ENCODE results near the gene DLG2. TPM values are rescaled to one million over a fixed set of nuclear protein-coding genes. Genes with fewer than 3 reads are reported as not detected.

DLG2 gene
- total RNA-seq, 1 experiment from 2014 or later, result 17.5 TPM

DNA sequence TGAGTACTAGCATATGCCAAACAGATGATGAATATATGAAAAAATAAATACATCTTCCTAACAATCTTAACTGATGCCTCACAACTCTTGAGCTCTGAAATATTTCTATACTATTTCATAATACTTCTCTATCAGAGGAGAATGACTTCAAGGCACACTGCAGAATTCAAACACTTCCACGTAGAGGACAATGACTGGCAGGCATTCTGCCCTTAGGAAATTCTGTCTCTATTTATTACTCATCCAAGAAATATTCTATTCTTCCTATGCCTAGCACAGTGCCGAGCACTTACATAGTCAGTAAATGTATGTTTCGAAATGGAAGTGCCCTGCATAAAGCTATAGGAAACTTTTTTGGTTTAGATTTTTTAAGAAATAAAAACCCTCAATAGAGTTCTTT lies 809.1 kb downstream of the DLG2 start:
- no peak overlapping the region for H3K27ac Mint-ChIP-seq
- no peak for DNase-seq (ENCODE audit: low spot score)
- H3K27me3 Mint-ChIP-seq (ENCODE audit: low read depth), result no peaks in the 10 kb centered on the region
- no peaks in the 10 kb centered on the region for H3K9me3 Mint-ChIP-seq
- no peaks in the 10 kb centered on the region for H3K36me3 Mint-ChIP-seq
- ChIA-PET CTCF (no interaction called here), POLR2A (no interaction called here)
- H3K4me1 Mint-ChIP-seq, result peaks cover 7% of the 10 kb centered on the region
- no peak overlapping the region for H3K4me3 Mint-ChIP-seq
- ATAC-seq, result no peak
- TF ChIP-seq RELA (CRISPR knock-in tag; IDR thresholded peaks at IDR 0.05; ENCODE audit: borderline replicate concordance) (no peak), NR3C1 (CRISPR knock-in tag; conservative IDR thresholded peaks at IDR 0.05; ENCODE audit: low read depth) (no peak)

DNA sequence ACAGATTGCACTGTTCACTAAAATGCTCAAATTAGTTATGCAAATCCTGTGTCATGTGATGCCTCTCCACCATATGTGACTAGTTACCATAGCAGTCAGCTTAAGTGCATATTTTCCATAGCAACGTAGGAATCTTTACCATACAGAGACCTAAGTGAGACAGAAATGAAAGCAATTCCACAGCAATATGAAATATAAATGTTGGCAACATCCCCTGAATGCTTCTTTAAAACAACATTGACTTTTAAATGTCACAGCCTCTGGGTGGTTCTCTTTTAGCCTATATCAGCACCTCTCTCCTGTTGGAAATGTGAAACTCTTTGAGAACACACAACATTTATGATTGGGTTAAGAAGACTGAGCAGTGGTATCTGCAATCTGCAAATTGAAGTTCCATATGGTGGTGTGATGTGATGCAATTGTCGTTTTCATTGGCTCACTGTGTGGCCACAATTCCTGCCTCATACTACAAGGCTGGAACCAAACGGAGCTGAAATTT lies 814.6 kb downstream of the DLG2 start:
- peaks cover 17% of the 10 kb centered on the region for H3K4me1 Mint-ChIP-seq
- ATAC-seq, result no peak
- no peak for TF ChIP-seq ZNF317 (CRISPR knock-in tag; IDR thresholded peaks at IDR 0.05; ENCODE audit: borderline replicate concordance, low read depth)
- TF ChIP-seq FOXP1 (CRISPR knock-in tag; IDR thresholded peaks at IDR 0.05; ENCODE audit: borderline replicate concordance), result no peak
- TF ChIP-seq ZNF671 (CRISPR knock-in tag; IDR thresholded peaks at IDR 0.05), result no peak
- no peak for TF ChIP-seq E2F4 (CRISPR knock-in tag; IDR thresholded peaks at IDR 0.05; ENCODE audit: borderline replicate concordance, low read depth)
- TF ChIP-seq SP1 (CRISPR knock-in tag; conservative IDR thresholded peaks at IDR 0.05), result no peak
- no peak for TF ChIP-seq ZNF263 (CRISPR knock-in tag; IDR thresholded peaks at IDR 0.05; ENCODE audit: low read depth)
- TF ChIP-seq, protein P1, sequence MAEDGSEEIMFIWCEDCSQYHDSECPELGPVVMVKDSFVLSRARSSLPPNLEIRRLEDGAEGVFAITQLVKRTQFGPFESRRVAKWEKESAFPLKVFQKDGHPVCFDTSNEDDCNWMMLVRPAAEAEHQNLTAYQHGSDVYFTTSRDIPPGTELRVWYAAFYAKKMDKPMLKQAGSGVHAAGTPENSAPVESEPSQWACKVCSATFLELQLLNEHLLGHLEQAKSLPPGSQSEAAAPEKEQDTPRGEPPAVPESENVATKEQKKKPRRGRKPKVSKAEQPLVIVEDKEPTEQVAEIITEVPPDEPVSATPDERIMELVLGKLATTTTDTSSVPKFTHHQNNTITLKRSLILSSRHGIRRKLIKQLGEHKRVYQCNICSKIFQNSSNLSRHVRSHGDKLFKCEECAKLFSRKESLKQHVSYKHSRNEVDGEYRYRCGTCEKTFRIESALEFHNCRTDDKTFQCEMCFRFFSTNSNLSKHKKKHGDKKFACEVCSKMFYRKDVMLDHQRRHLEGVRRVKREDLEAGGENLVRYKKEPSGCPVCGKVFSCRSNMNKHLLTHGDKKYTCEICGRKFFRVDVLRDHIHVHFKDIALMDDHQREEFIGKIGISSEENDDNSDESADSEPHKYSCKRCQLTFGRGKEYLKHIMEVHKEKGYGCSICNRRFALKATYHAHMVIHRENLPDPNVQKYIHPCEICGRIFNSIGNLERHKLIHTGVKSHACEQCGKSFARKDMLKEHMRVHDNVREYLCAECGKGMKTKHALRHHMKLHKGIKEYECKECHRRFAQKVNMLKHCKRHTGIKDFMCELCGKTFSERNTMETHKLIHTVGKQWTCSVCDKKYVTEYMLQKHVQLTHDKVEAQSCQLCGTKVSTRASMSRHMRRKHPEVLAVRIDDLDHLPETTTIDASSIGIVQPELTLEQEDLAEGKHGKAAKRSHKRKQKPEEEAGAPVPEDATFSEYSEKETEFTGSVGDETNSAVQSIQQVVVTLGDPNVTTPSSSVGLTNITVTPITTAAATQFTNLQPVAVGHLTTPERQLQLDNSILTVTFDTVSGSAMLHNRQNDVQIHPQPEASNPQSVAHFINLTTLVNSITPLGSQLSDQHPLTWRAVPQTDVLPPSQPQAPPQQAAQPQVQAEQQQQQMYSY (CRISPR knock-in tag; IDR thresholded peaks at IDR 0.05), result no peak
- no peak for TF ChIP-seq EMX1 (CRISPR knock-in tag; IDR thresholded peaks at IDR 0.05)
- TF ChIP-seq, protein P2, sequence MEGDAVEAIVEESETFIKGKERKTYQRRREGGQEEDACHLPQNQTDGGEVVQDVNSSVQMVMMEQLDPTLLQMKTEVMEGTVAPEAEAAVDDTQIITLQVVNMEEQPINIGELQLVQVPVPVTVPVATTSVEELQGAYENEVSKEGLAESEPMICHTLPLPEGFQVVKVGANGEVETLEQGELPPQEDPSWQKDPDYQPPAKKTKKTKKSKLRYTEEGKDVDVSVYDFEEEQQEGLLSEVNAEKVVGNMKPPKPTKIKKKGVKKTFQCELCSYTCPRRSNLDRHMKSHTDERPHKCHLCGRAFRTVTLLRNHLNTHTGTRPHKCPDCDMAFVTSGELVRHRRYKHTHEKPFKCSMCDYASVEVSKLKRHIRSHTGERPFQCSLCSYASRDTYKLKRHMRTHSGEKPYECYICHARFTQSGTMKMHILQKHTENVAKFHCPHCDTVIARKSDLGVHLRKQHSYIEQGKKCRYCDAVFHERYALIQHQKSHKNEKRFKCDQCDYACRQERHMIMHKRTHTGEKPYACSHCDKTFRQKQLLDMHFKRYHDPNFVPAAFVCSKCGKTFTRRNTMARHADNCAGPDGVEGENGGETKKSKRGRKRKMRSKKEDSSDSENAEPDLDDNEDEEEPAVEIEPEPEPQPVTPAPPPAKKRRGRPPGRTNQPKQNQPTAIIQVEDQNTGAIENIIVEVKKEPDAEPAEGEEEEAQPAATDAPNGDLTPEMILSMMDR (IDR thresholded peaks at IDR 0.05), result no peak
- TF ChIP-seq ZNF396 (CRISPR knock-in tag; IDR thresholded peaks at IDR 0.05; ENCODE audit: borderline replicate concordance), result no peak
- TF ChIP-seq, protein P3, sequence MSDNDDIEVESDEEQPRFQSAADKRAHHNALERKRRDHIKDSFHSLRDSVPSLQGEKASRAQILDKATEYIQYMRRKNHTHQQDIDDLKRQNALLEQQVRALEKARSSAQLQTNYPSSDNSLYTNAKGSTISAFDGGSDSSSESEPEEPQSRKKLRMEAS (CRISPR knock-in tag; IDR thresholded peaks at IDR 0.05), result no peak
- no peak for TF ChIP-seq NR3C1 (CRISPR knock-in tag; conservative IDR thresholded peaks at IDR 0.05; ENCODE audit: low read depth)
- no peak for TF ChIP-seq HMGA2 (CRISPR knock-in tag; IDR thresholded peaks at IDR 0.05)
- no peak for TF ChIP-seq OVOL2 (CRISPR knock-in tag; IDR thresholded peaks at IDR 0.05; ENCODE audit: borderline replicate concordance)
- TF ChIP-seq CBFB (CRISPR knock-in tag; IDR thresholded peaks at IDR 0.05; ENCODE audit: low read depth), result no peak
- TF ChIP-seq TEAD4 (CRISPR knock-in tag; IDR thresholded peaks at IDR 0.05), result no peak
- no peak for TF ChIP-seq ATF2 (CRISPR knock-in tag; IDR thresholded peaks at IDR 0.05; ENCODE audit: borderline replicate concordance, low read depth)
- no peak for TF ChIP-seq GTF2I (CRISPR knock-in tag; conservative IDR thresholded peaks at IDR 0.05)
- no peak overlapping the region for H3K4me3 Mint-ChIP-seq
- H3K27me3 Mint-ChIP-seq (ENCODE audit: low read depth), result no peaks in the 10 kb centered on the region
- no peak for DNase-seq (ENCODE audit: low spot score)
- H3K36me3 Mint-ChIP-seq, result no peaks in the 10 kb centered on the region
- CTCF ChIA-PET, result no interaction called here
- POLR2A ChIA-PET, result no interaction called here
- no peaks in the 10 kb centered on the region for H3K9me3 Mint-ChIP-seq
- no peak overlapping the region for H3K27ac Mint-ChIP-seq

Measured in WTC11 (cell line).